GM18505 (cell line): ENCODE measurements around the gene AQP5.
"Not testable (repeated sequence)": the region's sequence is repeated elsewhere in the genome, so short reads cannot be mapped to it uniquely, and the experiment has no call there.

Experiments used
- ATAC-seq: cut with Tn5 transposase; IDR thresholded peaks from one replicate; pipeline ENCODE4 v1.9.1; 2021; ENCODE audit not compliant: unreplicated experiment
- POLR2A ChIP-seq: IDR thresholded peaks from 4 replicates; pipeline ENCODE4 v1.6.1; 2011; ENCODE audit warnings: borderline replicate concordance; ENCODE audit not compliant: insufficient read depth, insufficient read length; ENCODE audit errors: extremely low read depth

The AQP5 gene

DNA sequence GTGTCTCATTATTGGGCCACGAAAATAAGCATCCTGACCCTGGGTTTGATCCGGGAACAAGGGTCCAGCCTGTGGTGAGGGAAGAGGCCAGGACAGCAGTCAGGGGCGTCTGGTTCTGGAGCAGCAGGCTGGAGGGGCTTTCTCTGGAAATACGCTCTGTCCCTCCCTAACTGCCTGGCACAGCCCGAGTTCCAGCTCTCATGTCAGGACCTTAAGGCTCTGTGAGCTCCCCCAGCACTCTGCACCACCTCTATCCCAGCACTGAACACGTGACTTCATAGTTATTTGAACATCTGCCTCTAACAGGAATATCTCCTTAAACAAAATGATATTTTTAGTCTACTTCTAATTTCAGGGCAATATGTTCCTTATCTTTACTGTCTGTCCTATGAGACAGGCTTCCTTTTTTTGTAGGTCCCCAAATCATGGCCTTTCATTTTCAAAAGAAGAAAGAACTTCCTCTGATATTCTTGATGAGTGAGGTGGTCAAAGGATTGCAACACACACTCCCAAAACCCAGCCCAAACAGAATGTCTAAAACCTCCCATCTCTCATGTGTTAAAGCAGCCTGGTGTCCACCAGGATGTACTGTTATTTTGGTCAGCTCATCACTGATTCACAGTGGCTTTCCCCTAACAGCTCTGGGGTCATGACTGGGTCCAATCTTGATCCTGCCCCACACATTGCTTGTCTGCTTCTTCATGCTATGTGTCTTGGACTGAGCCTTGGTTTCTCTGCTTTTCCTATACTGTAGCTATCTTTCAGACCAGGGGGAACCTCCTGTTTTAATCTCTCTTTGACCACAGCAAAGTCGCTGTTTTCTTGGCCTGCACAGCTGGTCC is 20.8 kb downstream of the AQP5 start:
- TF ChIP-seq POLR2A, result no peak
- ATAC-seq, result no peak

DNA sequence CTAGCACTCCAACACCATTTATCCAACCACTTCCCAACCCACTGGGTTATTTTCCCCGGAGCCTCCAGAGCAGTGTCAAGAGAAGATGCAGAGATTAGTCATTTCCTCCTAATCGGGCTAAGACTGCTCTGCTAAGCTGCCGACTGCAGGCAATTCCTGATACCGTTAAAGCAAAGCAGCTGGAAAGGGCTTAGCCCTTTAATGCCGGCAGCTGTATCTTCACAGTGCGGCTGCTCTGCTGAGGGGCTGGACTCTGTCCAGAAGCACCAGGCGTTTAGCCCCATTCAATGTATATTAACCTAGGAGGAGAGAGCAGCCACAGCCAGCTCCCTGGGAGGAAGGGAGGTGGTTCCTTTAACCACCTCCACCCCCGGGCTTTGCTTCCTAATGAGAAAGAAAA is 22.2 kb downstream of the AQP5 start:
- TF ChIP-seq POLR2A, result no peak
- no peak for ATAC-seq

GRCh38 chr12:49984476-49985359 is 23.0 kb downstream of the AQP5 start:
- no peak for ATAC-seq
- no peak for TF ChIP-seq POLR2A

DNA sequence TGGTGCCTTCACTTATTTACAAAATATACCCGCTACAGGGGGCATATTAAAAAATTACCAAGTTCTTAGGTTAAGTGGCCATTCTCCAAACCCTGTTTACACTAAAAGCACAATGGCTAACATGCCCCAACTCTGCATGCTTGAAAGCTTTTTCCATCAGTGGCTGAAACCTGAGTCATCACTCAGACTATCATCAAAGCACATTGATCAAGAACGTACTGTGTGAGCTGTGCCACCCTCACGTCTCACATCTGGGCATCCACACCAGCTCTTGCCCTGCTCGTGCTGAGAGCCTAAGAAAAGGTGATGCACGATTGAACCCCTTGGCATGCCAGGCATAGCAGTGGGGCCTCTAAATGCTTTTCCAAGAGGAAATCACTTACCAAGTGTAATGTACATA is 24.3 kb downstream of the AQP5 start:
- no peak for TF ChIP-seq POLR2A
- ATAC-seq, result no peak

GRCh38 chr12:49986476-49986875 is 24.8 kb downstream of the AQP5 start:
- not testable (repeated sequence) for ATAC-seq

DNA sequence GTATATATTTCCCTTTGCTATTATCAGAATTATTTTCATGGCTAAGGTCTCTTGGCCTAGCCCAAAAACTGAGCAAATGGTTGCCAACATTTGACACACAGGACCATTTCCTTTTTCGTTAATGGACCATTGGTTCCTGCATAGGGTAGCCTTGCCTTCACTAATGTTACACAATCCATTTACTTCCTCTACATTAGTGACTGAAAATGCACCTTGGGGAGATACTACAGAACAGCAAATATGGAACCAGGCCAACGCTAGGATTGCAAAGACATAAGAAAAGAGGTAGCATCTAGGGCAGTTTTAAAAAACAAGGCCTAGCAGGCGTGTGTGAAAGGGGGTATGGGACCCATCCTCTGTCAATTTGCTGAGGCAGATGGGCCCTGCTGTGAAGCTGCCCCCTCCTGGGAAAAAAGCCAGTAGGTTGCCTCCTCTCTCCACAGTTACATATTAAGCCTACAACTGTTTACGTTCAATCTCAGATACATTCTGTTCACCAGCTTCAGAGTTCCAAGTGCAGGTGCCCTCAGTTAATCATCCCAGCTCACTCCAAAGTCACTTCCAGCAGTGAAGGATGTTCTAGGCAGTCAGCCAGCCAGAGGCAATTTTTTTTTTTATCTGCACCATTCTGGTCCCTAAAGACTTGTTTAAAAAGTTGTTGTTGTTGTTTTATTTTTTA is 26.1 kb downstream of the AQP5 start:
- TF ChIP-seq POLR2A, result no peak
- ATAC-seq, result no peak

- ATAC-seq, result not testable (repeated sequence)
Observed at GRCh38 chr12:49989400-49989799, 27.7 kb downstream of the AQP5 start.

DNA sequence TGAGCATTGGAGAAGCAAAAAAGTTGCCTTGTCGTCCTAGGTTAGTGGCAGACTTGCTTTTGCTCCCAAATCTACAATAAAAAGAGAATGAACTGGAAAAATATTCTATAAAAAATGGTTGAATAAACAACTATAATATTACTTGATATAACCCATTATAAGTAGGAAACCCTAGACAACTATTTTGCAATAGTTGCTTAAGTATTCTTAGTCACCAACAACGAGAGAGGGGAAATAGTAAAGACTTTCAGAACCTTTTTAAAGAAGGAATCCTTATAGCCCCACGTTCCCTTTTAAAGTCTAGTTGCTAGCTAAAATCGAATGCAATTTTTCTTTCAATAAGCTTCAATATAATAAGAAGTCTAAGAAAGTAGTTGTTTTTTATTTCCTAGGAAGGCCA is 28.6 kb downstream of the AQP5 start:
- no peak for ATAC-seq
- TF ChIP-seq POLR2A, result no peak

DNA sequence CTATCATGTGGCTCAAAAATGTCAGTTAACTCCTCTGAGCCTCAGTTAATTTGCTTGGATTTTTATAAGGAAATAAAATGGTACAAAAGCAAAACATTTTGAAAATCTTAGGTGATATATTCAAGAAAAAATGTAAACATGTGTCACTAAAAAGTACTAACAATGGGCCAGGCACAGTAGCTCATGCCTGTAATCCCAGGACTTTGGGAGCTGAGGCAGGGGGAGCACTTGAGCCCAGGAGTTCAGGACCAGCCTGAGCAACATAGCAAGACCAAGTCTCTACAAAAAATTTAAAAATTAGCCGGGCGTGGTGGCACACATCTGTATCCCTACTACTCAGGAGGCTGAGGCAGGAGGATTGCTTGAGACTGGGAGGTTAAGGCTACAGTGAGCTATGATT is 36.8 kb downstream of the AQP5 start:
- no peak for TF ChIP-seq POLR2A
- no peak for ATAC-seq

GRCh38 chr12:50003595-50003994 is 41.9 kb downstream of the AQP5 start:
- no peak for TF ChIP-seq POLR2A
- no peak for ATAC-seq

DNA sequence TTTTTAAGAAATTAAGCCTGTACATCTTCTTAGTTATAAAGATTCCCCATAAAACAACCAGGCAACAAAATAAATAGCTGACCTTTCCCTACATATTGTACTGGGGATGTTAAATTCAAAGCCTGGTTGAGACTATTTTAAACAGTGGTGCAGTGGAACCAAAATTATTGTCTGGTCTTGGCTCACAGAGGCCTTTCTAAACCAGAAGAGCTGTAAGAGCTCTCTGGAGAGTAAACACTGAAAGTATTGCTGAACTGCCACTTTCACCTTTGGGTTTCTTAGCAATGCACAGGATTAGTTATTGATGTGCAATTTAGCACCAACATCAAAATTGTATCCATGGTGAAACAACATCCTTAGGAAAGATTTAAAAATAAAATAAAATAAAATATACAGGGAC is 43.0 kb downstream of the AQP5 start:
- no peak for ATAC-seq
- no peak for TF ChIP-seq POLR2A

DNA sequence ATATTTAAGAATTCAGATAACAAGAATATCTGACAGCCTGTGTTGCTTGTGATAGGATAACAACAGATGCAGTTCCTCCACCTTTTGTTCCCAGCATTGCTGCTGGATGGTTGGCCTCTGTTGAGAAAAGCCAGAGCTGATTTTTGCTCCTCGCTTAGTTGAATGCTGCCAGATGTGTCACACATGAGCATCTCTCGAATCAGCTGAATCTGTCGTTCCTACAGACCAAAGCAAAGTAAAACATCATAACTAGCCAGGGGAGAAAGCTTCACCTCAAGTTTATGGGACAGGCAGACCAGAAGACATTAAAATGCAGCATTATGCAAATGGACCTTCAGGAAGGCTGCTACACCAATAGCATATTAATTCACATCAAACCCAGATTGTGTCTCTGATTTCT is 43.5 kb downstream of the AQP5 start:
- no peak for TF ChIP-seq POLR2A
- ATAC-seq, result no peak

DNA sequence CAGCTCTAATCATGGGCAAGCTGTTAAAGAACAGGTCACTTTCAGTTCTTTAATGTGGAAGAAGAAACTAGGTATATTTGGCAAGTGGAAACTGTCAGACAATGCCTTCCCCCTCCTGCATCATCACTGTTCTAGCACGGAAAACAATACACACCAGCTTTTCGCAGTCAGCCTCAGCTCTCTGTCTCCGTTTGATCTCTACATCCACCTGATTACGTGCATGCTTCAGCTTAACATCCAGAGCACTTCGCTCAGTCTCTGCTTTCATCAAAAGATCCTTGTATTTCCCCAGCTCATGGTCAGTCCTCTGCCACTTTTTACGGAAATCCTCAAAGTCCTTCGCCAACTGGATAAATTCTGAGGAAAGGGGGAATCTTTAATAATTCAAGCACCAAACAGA is 44.6 kb downstream of the AQP5 start:
- no peak for TF ChIP-seq POLR2A

More for the DNA sequence above, 44.6 kb downstream of the AQP5 start:
- no peak for ATAC-seq
